Stimulated activated naive CD8-positive, alpha-beta T cell treated with anti-CD3 and anti-CD28 coated beads, Interleukin-15, Interleukin-2, amounts not matched to agents 100 U/mL and 50 U/mL, for 24 hours (primary cell): ENCODE results near the gene CCDC69.
A peak's percentile ranks its signal among the peaks of the same experiment; 100 is the strongest.
"Not testable (repeated sequence)": the region's sequence is repeated elsewhere in the genome, so short reads cannot be mapped to it uniquely, and the experiment has no call there.

ENCODE experiments used
- ATAC-seq: fragments of 150-1000 bp; cut with Tn5 transposase; one replicate; pipeline ENCODE4 v1.10.0; 2021
- DNase-seq: peaks from one replicate; pipeline ENCODE4 v3.0.0; 2021

Gene CCDC69

GRCh38 chr5:151245680-151246219 is 21.9 kb upstream of the CCDC69 start:
- DNase-seq (no peak), ATAC-seq (no peak)

DNA sequence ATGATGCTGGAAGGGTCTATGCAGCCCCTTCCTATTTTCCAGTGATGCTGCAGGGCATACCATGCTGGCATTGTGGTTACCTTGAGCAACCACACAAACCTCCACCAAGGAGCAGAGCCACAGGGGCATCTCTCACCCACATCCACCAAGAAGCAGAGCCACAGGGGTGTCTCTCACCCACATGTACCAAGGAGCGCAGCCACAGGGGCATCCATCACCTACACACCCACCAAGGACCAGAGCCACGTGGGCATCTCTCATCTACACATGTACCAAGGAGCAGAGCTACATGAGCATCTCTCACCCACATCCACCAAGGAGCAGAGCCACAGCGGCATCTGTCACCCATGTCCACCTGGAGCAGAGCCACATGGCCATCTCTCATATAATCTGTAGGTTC is 20.3 kb upstream of the CCDC69 start:
- ATAC-seq (no peak), DNase-seq (no peak)

GRCh38 chr5:151243564-151243963 is 19.7 kb upstream of the CCDC69 start:
- no peak for DNase-seq
- ATAC-seq, result peak; percentile 45

DNA sequence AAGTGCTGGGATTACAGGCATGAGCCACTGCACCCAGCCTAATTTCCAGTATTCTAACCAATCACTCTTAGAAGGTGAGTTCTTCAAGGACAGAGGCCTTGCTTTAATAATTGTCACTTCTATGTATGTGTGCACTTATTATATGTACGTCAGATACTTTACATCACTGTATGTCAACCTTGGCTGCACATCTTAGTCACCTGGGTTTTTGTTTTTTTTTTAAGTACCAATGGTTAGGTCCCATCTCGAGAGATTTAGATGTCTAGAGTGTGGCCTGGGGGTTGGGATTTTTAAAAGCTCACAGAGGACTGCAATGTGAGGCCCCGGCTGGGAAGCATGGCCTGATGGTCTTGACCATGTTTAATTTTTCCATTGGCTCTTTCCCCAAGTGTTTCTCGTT is 19.2 kb upstream of the CCDC69 start:
- ATAC-seq (no peak), DNase-seq (no peak)

DNA sequence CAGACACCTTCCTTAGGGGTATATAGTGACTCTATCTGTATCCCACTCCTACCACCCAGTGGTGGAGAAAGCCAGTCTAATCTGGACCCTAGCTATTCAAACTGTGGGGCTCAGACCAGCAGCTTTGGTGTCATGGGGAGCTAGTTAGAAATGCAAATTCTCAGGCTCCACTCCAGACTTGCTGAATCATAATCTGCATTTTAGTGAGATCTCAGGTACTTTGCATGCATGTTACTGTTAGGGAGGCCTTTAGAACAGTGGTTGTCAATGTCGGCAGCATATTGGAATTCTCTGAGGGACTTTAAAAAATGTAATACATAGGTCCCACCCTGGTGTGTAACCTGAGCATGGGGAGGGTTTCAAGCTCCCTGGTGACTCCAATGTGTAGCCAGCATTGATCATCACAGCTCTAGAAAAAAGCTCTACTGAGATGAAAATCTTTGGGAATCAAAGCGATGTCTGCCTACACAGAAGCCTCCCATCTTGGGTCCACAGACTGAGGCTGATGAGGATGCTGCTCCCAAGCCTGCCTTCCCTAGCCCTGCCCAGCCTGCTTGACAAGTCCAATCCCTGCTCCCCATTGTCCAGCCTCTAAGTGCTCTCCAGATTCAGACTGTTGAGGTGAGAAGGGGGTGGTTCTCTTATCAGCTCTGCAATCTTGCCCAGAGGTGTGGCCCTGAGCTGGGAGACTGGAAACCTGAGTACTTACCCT is 17.2 kb upstream of the CCDC69 start:
- ATAC-seq (no peak), DNase-seq (no peak)

DNA sequence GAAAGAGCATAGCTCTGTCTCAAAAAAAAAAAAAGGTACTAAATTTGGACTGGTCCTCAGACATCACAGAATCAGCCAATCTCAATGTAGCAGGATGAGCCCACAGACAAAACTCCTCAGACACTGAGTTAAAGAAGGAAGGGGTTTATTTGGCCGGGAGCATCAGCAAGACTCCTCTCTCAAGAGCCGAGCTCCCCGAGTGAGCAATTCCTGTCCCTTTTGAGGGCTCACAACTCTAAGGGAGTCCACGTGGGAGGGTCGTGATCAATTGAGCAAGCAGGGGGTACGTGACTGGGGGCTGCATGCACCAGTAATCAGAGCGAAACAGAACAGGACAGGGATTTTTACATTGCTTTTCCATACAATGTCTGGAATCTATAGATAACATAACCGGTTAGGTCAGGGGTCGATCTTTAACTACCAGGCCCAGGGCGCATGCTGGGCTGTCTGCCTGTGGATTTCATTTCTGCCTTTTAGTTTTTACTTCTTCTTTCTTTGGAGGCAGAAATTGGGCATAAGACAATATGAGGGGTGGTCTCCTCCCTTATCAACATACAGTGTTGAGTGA is 16.5 kb upstream of the CCDC69 start:
- not testable (repeated sequence) for ATAC-seq, DNase-seq

- DNase-seq, result no peak
- ATAC-seq, result no peak
These were observed 15.5 kb upstream of the CCDC69 start for GRCh38 chr5:151239237-151239861.

GRCh38 chr5:151238303-151238741 is 14.4 kb upstream of the CCDC69 start:
- no peak for DNase-seq
- no peak for ATAC-seq

- ATAC-seq, result no peak
- DNase-seq, result no peak
These were observed 13.8 kb upstream of the CCDC69 start for GRCh38 chr5:151237685-151238084.

DNA sequence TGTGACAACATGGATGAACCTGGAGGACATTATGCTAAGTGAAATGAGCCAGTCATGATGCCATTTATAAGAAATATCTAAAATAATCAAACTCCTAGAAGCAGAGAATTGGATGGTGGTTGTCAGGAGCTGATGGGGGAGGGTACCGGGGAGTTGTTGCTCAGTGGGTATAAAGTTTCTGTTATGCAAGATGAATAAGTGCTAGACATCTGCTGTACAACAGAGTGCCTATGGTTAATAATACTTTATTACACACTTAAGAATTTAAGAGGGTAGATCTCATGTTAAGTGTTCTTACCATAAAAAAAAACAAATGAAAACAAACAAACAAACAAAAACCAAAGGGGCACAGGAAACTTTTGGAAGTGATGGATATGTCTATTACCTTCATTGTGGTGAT is 13.0 kb upstream of the CCDC69 start:
- ATAC-seq (no peak), DNase-seq (no peak)

- not testable (repeated sequence) for DNase-seq, ATAC-seq
These were observed 11.3 kb upstream of the CCDC69 start for GRCh38 chr5:151235239-151235571.

DNA sequence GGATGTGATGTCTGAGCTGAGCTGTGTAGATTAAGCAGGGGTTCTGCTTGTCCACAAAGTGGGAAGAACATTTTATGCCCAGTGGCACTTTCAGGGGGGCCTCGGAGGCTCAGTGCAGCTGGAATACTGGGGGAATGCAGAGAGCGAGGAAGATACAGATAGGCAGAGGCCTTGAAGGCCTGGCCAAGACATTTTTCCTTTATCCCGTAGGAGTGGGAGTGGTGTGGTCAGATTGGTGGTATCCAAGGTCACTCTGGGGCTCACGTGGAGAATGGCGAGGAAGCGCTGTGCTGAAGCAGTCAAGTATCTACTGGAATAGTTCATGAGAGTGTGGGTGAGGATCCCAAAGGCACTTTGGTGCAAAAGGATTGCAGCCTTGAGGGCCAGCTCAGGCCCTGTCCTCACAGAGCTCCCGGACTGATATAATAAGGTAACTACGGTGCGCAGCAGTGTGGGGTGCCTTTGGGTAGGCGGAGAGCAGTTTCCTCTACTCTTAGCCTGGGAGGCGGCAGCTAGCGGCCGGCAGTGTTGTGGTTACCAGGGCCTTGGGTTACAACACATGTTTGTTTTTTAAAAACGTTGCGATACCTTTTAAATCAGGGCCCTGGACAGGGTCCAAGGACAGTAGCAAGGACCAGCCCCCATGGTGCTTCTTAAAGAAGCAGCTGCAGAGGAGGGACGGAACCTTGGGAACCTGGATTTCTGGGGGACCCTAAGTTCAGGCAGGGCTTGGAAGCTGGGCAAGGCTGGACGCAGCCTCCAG is 10.8 kb upstream of the CCDC69 start:
- DNase-seq (no peak), ATAC-seq (peak; percentile 72)

DNA sequence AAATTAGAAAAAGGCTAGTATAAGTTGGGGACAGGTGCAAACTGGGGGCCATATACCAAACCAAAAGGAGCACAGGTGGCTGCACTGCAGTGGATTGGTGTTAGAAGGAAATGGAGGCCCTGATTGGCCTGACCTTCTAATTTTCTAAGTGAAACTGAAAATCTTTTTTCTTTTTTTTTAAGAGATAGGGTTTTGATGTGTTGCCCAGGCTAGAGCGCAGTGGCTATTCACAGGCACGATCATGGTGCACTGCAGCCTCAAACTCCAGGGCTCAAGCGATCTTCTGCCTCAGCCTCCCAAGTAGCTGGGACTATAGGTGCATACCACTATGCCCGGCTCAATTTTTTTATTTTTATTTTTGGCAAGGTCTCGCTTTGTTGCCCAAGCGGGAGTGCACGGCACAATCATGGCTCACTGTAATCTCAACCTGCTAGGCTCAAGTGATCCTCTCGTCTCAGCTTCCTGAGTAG is 9.8 kb upstream of the CCDC69 start:
- no peak for DNase-seq
- no peak for ATAC-seq

DNA sequence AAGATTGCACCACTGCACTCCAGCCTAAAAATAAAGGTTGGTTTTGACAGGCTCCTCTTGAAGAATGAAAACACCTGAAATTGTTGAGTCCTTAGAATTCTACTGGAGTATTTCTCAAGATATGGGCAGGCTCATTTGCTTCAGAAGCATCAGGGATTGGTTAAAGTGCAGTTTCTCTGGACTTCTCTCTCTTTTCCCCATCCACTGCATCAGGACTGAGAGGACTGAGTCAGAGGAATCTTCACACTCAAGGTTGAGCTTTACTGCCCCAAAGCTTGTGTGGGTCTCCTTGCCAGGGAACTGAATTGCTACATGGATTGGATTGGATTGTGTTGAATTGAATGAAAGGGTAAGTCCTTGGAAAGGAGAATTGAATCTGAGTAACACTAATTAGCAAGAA is 7.5 kb upstream of the CCDC69 start:
- no peak for ATAC-seq

DNA sequence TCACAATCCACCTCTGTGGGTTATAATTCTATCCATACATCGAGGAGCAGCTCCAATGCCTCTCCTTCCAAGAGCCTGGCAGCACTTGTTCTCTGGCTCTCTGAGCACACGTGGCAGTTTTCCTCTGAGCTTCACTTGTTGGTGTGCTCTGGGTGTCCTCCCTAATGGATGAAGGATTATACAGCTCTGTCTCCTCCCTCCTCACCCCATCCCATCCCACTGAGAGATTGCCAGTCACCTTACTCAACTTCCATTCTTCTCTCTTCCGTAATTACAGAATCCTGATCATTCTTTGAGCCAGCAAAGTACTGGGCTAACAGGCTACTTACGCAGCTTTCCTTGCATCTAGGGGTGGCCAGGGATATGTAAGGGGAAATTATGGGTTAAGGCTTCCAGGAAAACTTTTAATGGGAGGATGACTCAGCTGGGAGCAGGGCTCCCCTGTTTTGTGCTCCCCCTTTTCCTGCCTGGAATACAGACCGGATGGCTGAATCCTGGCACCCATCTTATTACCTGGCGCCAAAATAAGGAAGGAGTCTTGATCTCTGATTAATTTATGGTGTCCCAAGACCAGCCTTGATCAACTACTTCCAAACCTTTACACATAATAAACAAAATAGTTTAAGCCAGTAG is 6.3 kb upstream of the CCDC69 start:
- ATAC-seq (no peak), DNase-seq (no peak)

More for the DNA sequence above, 7.5 kb upstream of the CCDC69 start:
- no peak for DNase-seq

- ATAC-seq (no peak), DNase-seq (no peak)
These were observed 5.1 kb upstream of the CCDC69 start for GRCh38 chr5:151228986-151229385.

DNA sequence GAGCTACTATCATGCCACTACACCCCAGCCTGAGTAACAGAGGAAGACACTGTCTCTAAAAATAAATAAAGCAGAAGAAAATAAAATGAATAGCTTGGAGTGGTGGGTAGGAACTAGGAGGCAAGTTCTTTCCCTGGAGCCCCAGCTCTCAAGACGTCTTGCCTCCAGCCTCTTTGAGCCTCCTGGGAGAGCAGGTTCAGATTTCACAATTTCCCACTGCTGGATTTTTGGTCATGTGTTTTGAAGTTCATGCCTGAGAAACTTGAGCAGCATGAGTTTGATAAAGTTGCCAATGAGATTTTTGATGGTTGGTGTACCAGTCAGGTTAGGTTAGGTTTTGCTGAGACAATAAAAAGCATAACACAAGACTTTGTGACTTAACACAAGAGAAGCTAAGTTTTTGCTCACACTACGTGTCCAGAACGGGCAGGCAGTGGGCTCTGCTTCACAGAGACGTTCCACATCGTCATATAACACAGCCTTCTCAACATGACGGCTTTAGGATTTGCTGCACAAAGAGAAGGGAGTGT is 4.1 kb upstream of the CCDC69 start:
- DNase-seq (no peak), ATAC-seq (no peak)

GRCh38 chr5:151225475-151225874 is 1.6 kb upstream of the CCDC69 start:
- no peak for DNase-seq
- ATAC-seq, result no peak

GRCh38 chr5:151225071-151225470 is 1.2 kb upstream of the CCDC69 start:
- DNase-seq (no peak), ATAC-seq (no peak)

DNA sequence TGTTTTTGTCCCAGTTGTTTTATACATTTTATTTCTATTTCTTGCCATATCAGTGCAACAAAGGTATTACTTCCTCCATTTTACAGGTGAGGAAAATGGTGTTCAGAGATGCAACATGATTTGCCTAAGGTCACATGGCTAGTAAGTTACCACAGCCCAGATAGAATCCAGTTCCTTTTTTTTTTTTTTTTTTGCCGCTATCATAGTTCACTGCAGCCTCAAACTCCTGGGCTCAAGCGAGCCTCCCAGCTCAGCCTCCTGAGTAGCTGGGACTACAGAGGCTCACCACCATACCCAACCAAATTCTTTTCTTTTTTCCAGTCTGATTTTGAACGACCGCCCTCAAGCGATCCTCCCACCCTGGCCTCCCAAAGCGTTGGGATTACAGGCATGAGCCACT is 480 bp upstream of the CCDC69 start:
- DNase-seq (no peak), ATAC-seq (no peak)

GRCh38 chr5:151222790-151223446 is 974 bp downstream of the CCDC69 start:
- ATAC-seq (peak; percentile 79), DNase-seq (peak; percentile 59)
